ENCODE data around the gene GNGT2.

- TF ChIP-seq EZH2 (IDR thresholded peaks at IDR 0.05; ENCODE audit: insufficient read depth, poor library complexity, severe bottlenecking) (no peak), EZH2phosphoT487 (IDR thresholded peaks at IDR 0.05; ENCODE audit: insufficient read depth, low read depth) (no peak)
Measured at GRCh38 chr17:49213847-49214246, 3.5 kb upstream of the GNGT2 start.
